ENCODE data around the gene LTBP4.

- TF ChIP-seq EZH2 (IDR thresholded peaks at IDR 0.05; ENCODE audit: borderline replicate concordance) (no peak), CTCF (IDR thresholded peaks at IDR 0.05; ENCODE audit: poor library complexity) (no peak), EZH2phosphoT487 (IDR thresholded peaks at IDR 0.05; ENCODE audit: low read depth, severe bottlenecking, unreplicated experiment) (no peak)
These were observed 66.4 kb downstream of the LTBP4 start for GRCh38 chr19:40667602-40668001.

Data from hepatocyte (in vitro differentiated cells).